NCI-H1930 (cell line): ENCODE measurements around the gene EHBP1L1.
A peak's percentile ranks its signal among the peaks of the same experiment; 100 is the strongest.

ENCODE experiments used
- DNase-seq, 2 experiments: peaks; one replicate each; lab custom pipeline; 2025; lab: John Stamatoyannopoulos, UW

The EHBP1L1 gene

GRCh38 chr11:65546217-65546958 lies 29.5 kb upstream of the EHBP1L1 start:
- peak; percentile 78 to 79 for DNase-seq

GRCh38 chr11:65547446-65548125 lies 28.3 kb upstream of the EHBP1L1 start:
- no peak for DNase-seq

GRCh38 chr11:65548395-65548794 lies 27.5 kb upstream of the EHBP1L1 start:
- no peak for DNase-seq

- no peak for DNase-seq
These were observed 26.8 kb upstream of the EHBP1L1 start for GRCh38 chr11:65549096-65549495.

- peak; percentile 25 to 28 for DNase-seq
These were observed 24.1 kb upstream of the EHBP1L1 start for GRCh38 chr11:65551572-65552387.

DNA sequence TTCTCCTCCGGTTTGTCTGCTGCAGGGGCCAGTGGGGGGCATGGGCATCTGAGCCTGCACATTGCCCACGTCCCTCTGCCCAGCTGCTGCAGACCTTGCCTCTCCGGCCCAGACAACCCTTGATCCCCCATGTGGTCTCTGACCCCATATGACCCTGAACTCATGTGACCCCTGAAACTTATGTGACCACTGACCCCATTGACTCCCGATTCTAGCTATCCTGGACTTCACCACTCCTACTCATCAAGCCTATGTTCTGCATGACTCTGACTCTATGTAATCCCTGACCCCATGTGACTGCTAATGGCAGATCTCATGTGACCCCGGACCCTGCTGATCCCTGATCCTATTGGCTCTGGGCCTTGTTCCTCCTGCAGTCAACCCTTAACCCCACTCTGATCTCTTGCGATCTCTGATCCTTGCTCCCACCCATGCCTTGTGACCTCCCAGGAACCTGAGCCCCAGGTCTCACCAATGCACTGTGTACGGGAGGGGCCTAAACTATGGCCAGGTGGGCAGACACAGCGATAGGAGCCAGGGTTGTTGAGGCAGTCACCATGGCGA lies 23.4 kb upstream of the EHBP1L1 start:
- no peak for DNase-seq

- DNase-seq = no peak
These were observed 22.4 kb upstream of the EHBP1L1 start for GRCh38 chr11:65553301-65554001.

DNA sequence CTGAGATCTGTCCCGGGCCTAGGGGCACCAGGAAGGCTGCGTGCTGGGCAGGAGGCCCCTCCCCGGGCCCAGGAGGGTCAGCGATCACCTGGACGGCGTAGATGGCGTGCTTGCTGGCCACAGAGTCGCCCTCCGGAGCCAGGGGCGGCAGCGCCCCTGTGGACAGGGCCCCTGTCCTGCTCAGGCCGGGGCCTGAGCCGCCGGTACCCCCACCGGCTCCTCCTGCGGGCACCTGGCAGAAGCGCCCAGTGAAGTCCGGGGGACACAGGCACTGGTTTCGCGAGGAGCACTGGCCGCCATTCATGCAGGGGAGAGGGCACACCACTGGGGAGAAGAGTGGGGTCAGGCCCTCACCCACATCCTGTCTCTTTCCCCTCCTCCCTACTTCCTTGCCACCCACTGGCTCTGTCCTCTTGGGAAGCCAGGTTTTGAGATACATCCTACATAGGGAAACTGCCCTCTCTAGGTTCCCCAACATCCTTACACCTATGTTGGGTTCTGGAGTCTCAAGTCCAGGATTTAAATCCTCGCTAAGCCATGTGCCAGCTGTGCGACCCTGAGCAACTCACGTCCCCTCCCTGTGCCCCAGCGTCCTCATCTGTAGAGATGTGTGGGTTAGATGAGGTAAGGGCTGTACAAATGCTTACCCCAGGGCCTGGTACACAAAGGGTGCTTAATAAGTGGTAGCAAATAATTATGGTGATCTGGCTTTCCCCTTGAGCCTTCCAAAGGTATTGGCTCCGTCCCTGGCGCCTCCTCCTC lies 21.6 kb upstream of the EHBP1L1 start:
- no peak for DNase-seq

DNA sequence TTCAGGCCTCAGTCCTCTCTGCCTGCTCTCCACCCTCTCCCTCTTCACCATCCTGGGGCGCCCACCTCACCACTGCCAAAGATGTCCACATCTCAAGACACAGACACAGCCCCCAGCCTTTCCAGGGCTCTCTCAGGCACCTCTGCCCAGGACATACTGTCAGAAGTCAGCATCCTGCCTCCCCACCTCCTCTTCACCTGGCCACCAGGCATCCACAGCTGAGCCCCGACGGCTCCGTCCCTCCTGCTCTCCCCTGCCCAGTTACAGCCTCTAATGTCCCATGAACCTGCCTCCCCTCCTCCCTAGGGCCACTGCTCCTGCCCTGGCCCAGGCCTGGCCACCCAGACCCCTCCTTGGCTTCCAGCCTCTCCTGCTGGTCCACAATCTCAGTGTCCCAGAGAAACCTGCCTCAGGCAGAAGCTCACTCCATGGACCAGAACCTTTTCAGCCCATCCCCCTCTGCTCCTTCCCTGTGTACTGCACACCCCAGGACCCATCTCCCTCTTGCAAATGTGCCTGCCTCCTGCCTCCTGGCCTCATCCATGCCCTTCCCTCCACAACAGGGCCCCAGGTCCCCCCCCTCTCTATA lies 20.9 kb upstream of the EHBP1L1 start:
- DNase-seq = no peak

DNA sequence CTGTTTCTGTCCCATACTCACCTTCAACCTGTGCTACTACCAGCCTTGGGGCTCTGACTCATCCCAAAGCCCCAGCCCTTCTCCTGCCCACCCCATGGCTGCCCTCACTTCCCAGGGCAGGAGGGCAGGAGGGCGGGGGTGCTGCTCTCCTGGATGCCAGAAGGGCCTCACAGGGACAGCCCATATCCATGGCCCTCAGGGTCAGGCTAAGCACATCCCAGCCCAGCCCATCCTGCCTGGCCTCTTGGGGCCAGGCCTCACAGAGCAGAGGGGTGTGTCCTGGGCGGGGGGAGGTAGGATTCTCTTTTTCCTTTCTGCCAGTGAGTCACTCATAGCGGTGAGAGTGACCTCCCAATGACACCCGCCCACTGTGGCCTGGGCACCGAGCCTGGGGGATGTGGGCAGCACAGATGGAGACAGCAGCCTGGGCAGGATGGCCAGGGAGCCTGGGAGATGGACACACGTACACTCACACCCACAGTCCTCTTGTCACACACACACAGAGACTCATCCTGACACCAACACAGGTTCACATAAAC lies 20.1 kb upstream of the EHBP1L1 start:
- no peak for DNase-seq

DNA sequence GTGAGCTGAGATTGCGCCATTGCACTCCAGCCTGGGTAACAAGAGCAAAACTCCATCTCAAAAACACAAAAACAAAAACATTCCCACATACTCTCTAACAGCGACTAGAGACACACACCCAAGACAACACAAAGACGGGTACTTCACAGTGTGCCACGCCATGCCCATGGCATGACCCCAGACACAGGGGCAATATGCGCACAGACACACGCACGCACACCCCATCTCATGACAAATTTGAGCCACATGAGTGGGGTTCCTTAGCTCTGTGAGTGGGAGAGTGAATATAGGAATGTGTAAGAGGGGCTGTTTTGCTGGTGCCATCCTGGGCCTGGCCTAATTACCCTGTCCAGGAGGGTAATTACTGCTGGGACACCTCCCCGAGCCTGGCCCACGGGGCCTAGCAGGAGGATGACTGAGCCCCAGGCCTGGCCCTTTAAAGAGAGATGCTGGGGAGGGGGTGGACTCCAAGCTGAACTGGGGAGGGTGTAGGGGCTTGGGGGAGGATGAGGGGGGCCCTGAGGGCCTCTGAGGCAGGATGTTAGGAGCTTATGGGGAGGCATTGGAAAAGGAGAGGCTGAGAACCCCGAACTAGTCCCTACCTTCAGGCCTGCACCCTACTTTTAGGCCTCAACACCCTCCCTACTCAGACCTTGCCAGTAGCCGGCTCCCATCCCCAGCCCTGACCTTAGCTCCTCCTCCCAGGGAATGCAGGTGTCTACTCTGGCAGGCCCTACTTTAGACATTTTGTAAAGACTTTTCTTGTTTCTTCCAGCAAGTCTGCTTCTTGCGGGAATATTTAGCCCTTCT lies 19.2 kb upstream of the EHBP1L1 start:
- no peak for DNase-seq

DNA sequence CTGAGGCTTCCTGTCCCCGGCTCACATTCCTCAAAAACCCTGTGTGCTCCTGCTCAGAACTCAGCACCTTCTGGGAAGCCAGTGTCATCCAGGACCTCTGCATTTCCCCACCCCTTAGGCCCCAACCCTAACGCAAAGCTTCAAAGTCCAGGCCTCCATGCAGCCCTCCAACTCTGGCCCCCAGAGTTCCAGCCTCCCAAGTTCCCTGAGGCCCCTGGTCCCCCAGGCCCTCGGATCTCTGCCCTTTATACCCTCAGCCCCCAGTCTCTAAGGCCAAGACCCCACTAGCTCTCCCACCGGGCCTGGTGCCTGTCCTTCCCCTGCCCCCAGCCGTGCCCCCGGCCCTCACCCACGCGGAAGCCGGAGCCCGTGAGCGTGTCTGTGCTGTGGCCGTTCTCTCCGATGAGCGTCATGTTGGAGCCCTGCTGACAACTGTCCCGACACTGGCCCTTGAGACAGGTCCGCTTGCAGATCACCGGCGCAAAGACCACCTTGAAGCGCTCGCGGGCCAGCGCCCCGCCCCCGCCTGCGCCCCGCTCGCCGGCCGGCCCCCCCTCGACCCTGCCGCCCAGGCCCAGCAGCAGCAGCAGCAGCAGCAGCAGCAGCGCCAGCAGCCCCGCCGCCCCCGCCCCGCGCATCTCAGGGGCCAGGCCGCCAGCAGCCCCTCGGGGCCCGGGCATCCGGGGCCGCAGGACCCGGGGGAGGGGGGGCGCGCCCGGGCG lies 18.4 kb upstream of the EHBP1L1 start:
- no peak for DNase-seq

GRCh38 chr11:65558002-65558929 lies 17.6 kb upstream of the EHBP1L1 start, which contains the start of gene LTBP3:
Gene LTBP3, minus strand, starts transcription at chr11:65558359. Its CDS starts 400 bp downstream, at chr11:65557959.
- DNase-seq = no peak

GRCh38 chr11:65558930-65559509 lies 16.8 kb upstream of the EHBP1L1 start:
- DNase-seq = no peak

- DNase-seq = no peak
These were observed 16.3 kb upstream of the EHBP1L1 start for GRCh38 chr11:65559535-65559934.

GRCh38 chr11:65559951-65560537 lies 15.8 kb upstream of the EHBP1L1 start:
- no peak for DNase-seq
